Dedifferentiated amniotic fluid mesenchymal stem cell (primary cell): ENCODE results near the gene CREB1.

ENCODE experiments used
- DNase-seq: peaks from one replicate; pipeline ENCODE4 v3.0.0-alpha.2; 2016; ENCODE audit errors: extremely low spot score

The CREB1 gene

DNA sequence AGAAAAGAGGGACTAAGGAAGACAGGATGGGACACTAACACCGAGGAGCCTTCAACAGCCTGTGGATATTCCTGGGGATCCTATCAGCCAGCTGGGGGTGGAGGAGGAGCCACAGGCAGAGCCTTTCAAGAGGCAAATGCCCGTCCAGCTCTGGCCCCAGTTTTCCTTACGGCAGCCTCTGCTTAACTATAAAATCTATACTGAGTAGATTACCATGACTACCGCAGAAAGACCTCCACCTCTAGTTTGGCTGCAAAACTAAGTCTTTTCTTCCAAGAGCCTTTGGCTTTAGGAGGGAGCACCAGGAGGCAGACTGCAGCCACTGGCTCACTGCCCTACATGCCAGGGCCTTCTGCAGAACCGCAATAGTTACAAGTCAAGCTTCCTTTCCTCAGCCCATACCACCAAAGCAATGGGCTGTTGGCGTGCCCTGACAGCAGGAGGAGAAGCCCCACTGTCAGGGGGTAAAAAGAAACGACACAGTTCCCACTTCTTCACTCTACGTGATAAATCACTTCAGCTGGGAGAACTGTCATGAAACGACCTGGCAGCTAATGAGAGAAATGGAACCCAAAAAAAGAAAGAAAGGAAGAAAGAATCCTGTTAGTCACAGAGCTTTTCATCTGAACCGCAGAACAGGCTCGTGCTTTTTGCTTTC, 25.1 kb upstream of the CREB1 start:
- peak; percentile 74 for DNase-seq

DNA sequence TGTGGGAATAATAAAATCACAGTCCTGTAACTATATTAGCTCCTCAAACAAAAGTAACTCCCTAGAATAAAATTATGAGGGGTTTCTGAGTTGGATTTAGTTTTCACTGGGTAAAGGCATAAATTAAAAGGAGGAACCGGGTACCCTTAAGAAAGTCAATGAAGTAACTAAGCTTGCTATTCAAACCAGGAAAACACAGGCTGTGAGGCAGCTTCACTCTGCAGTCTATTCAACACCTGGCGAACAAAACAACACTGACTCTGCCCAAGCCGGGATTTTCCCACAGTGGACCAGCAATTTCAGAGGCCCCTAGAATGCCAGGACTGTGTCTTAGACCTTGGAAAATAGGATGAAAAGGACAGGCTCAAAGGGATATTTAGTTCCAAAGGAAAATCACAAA, 24.6 kb upstream of the CREB1 start:
- no peak for DNase-seq

DNA sequence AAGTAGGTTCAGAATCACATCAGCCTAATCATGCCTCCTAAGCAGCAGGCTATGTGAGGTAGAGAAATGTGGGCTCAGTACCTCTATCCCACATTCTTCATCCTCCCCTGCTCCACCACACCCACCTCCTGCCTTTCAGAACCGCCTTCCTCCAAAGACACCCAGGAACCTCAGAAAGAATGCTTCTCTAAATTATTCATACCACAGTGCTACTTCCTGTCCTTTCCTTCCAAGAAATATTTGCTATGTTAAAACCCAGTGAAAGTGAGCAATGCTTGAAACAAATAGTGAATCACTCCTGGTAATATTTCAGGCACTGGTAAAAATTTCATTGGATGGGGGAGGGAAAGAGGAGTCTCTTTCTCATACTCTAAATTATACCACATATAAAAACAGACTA, 24.0 kb upstream of the CREB1 start:
- DNase-seq, result peak; percentile 65

DNA sequence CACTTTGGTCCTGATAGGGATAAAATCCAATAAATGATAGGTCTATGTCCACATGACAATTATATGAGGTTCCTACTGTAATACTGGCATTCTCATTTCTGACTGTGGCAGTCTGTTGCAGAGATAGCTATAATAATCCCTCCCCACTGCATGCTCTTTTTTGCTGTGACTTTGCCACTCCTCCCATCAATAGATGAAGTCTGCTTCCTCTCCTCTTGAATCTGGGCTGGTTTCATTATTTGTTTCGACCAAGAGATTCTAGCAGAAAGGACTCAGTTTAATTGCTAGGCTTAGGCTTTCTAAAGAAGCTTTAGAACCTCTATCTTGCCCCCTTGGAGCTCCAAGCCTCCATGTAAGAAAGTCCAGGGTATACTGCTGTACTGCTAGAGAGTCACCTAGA, 23.3 kb upstream of the CREB1 start:
- DNase-seq, result no peak

DNA sequence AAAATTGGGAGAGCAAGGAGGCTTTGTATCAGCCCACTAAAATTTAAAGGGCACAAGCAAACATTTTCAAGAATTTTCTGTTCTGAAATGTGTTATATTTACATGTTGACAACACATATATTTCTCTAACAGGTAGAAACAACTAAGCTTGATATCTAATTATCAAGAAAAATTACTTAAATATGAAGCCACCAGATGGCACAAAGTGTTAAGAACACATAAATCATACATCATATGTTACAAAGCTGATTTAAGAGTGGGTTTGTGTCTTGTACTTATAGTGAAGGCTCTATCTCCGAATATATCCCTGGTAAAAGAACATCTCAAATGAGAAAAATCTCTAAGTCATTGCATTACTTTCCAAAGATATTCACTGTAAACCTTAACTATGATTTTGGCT, 19.6 kb upstream of the CREB1 start:
- no peak for DNase-seq

DNA sequence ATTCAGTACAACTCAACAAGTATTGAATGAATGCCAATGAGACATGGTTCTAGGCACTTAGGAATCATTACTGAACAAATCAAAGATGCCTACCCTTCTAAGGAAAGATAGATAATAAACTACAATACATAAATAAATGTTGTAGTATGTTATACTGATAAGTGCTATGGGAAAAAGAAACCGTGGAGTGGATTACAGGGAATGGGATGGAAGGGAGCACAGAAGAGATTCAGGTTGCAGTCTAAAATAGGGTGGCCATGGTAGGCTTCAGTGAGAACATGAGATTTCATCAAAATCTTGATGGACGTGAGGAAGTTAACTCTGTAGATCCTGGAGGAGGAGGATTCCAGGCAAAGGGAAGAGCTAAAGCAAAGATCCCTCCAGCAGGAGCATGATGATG, 17.9 kb upstream of the CREB1 start:
- DNase-seq, result no peak

DNA sequence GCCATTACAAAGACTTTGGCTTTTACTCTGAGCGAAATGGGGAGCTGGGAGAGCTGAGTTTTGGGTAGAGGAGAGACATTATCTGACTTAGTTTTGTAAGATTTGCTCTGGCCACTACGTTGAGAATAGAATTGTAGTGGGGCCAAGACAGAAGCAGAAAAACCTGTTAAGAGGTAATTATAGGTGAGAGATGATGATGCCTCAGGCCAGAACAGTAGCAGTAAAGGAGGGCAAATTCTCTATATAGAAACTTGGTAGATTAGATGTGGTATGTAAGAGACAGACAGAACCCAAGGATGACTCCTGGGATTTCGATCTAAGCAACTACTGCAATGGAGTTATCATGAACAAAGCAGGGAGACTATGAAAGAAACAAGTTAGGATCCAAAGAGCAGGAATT, 17.4 kb upstream of the CREB1 start:
- DNase-seq, result no peak

DNA sequence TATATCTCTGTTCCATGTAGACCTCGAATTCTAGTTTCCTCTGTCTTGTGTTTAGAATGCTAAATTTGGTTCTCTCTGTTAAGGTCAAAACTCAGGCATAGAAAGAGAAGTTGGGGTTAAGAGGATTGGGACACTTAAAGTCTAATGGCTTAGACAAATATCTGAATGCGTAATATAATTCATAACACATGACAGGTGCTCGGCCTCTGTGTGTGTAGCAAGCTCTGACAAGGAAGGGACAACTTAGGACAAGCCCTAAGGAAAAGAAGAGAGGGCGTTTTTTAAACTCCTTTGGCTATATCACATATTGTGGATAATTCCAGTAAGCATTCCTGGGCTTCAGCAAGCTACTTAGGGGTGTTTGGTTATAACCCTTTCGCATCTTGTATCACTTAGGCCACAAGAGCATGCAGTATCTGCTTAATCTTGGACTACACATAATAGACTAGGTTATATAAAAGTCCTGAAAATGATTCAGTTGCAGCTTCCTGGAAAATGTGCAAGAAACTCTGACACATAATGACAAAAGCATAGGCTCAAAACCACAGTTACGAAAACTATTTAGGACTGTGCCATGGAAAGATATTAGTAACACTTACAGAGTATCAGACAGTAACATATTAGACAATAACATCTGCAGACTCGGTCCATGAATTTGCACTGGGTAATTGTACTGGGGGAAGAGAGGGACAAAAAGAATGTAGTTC, 16.1 kb upstream of the CREB1 start:
- peak; percentile 87 for DNase-seq

DNA sequence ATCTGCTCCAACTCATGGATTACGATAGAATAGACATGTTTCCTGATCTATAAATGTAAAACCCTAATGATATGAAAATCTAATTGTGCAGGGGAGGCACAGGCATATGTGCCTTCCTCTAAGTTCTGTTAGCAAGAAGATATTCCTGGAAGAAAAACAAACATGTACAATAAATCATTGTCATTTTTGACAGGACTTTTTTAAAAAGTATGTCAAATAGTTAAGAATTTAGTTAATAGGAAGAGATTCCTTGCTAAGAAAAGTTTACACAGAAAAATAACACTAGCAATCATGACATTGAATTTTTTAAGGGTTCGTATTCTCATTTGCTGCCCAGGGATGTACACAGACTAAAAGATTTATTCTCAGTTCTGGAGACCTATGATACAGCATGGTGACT, 15.3 kb upstream of the CREB1 start:
- no peak for DNase-seq

DNA sequence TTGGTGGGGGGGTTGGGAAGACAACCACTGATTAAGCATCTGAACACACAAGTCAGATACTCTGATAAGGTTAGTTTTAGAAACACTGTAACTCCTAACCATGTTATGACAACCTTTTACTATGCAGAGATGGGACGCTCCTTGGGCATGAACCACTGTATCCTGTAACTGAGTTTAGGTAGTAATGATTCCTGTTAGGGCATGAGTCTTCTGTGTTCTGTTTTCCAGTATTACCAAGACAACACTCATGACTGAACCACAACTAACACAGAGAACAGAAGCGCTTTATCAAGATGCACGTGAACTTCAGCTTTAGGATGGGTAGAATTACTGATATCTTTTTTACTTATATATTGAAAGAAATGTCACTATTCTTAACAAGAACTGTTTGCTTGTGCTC, 14.1 kb upstream of the CREB1 start:
- DNase-seq, result no peak

DNA sequence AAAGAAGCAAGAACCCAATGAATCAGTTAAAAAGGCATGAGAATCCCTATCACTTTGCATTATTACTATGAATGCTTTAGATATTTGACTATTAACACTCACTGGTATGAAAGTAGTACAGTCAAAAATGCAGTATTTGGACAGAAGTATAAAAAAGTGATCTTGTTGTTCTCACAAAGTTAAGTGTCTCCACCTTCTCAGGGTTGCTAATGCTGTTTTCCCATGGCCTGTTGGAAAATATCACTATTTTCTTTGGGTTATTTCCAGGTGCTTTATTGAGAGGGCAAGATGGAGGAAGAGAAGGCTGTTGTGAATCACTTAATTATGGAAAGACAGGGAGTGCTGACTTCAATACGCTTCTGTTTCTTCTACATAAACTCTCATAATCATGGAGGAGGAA, 13.6 kb upstream of the CREB1 start:
- DNase-seq, result no peak

DNA sequence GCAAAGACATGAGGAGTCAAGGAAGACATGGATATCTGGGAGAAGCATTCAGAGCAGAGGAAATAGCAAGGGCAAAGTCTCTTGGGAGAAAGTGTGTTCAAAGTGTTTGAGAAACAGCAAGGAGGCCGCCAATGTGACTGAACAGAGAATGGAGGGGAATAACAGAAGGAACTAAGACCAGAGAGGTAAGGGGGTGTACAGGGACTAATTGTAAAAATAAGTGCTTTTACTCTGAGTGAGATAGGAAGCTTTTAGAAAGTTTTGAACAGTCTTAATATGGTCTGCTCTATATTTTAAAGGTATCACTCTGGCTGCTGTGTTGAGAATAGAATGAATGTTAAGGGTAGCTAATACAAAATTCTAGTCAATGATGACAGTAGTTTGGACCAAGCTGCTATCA, 6.8 kb upstream of the CREB1 start:
- DNase-seq, result no peak

DNA sequence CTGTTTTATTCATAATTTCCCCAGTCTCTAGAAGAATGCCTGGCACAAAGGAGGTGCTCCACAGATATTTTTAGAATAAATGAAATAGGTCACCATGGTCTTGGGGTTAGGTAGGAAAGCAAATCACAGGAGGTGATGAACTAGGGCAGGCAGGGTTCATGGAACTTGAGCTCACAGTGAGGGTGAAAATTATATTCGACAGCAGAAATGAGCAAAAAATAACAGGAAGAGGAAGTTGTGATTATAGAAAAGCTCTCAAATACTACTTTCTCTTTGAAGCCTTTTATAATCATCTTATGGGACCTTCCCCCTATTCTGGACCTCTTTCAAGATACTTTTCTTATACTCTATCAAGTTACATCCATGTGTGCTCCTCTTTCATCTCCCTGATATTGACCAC, 4.5 kb upstream of the CREB1 start:
- DNase-seq, result no peak

DNA sequence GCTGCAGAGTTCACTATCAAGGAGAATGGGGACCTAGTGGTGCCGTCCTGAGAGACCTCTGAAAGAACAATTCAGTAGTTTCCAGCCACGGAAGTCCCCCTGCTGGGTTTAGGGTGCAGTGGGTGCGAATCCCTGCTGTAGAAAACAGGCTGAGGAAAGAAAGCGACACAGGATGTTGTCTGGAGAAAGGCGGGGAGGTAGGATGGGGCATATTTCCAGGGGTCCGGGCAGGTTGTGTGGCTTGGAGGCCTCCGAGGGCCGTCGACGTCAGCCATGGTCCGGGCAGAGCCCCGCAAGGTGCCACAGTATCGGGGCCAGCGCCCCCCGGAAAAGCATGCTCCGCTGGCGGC, 807 bp upstream of the CREB1 start:
- no peak for DNase-seq

DNA sequence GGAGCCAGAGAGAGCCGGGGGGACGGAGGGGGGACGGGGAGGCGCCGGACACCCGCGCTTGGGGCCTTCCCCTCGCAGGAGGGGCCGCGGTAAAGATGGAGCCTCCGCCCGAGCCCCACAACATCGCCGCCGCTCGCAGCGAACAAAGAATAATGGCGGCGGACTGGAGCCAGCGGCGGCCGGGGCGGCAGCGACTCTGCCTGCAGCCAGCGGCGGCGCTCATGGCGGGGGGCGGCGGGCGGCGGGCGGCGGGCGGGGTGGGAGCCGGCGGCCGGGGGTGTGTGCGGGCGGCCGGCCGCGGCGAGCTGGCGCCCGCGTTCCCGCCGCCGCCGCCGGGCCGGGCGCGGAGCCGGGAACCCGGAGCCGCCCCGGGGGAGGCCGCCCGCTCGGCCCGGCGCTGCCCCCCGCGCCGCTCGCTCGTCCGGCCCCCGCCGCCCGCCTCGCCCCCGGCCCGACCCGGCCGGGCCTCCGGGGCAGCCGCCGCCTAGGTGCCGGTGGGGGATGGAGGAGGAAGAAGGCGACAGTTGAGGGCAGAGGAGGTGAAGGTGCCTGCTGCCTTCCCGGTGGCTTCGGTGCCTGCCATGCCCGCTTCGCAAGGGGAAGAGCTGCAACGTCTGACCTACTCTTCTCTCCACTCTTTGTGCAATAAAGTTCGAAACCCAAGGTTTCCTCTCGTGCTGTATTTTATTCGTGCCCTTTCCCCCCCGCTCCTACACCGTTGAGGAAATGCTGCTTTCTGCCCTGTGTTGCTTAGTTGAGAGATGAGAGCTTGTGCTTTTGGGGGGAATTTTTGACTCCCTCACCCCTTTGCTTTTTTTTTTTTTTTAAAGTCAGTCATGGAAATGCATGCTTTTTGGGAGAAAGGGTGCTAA, 634 bp downstream of the CREB1 start:
- no peak for DNase-seq

DNA sequence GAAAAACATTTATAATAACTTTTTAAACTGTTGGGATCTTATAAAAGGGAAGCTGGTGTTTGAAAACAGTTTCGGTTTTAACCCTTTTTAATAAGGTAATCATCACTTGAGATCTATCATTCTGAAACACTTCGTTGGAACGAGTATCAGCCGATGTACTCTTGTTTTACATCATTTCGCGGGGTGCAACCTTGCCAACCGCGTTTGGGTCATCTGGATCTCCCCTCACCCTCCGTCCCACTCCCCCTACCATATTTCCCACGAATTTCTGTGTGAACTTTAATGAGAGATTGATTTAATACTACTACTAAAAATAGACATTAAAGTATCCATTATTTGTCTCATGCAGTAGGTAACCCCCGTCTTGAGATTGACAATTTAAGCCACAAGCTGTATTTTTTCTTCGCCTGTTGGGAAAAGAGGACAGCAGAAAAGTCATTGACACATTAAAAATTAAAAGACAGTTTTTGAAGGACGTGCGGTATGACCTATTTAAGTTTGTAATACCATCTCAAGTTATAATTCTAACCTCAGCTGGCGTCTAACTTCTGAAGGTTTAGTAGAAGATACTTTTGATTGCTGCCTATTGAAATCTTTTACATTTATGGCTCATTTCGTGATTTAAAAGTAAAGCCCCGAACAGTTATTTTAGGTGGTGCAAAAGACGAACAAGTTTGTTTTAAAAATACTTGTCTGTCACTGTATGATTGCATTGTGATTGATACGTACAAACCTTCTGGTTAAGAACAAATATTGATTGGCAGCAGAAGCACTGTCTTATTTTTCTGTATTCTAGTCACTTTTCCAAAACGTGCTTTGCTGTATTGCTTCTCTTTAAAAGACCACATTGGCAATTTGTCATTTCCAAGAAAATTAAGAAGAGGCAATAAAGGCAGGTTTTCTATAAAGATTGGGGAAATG, 1.5 kb downstream of the CREB1 start:
- DNase-seq, result no peak

DNA sequence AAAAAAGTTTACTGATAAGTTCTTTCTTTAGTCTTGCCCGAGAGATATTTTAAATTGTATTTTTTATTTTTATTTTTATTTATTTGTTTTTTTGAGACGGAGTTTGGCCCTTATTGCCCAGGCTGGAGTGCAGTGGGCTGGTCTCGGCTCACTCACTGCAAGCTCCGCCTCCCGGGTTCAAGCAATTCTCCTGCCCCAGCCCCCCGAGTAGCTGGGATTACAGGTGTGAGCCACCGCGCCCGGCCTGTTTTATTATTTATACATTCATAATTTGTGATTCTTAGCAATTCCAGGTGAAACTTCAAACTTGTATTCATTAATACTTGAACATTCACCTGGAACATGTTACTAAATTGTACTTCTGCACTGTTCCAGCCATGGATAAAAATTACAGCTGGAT, 2.9 kb downstream of the CREB1 start:
- no peak for DNase-seq

DNA sequence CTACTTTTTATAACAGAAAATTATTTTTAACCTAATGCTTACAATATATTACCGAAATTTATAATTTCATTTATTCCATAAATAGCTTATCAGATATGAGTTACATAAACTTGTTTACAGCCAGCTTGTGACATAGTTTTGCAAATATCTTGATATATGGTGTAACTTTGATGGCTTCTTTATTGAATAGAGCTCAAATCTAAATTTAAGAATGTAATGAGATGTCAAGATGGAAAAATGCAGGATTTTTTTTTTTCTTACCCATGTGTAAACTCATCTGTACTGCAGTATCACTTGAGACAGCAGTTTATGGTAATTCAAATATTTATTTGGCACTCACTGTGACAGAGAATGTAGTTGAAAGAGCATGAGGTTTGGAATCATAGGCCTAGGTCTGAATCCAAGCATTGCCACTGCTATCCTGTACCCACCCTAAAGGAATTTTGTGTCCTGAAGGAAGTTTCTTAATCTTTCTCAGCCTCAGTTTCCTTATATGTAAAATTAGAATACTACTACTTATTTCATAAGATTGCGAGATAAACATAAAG, 3.8 kb downstream of the CREB1 start:
- no peak for DNase-seq

DNA sequence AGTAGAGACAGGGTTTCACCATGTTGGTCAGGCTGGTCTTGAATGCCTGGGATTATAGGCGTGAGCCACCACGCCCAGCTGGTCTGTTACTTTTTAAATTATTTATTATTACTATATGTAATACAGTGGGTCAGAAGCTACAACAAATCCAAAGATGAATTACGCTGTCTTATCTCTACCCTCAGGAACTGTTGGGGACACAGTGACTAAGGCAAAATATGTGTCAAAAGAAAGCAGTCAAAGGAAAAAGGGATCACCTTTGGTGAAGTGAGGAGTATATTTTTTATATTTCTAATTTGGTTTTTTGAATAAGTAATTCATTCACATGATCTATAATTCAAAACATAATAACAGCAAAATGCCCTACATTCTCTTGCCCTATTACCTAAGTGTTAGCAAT, 4.7 kb downstream of the CREB1 start:
- no peak for DNase-seq

DNA sequence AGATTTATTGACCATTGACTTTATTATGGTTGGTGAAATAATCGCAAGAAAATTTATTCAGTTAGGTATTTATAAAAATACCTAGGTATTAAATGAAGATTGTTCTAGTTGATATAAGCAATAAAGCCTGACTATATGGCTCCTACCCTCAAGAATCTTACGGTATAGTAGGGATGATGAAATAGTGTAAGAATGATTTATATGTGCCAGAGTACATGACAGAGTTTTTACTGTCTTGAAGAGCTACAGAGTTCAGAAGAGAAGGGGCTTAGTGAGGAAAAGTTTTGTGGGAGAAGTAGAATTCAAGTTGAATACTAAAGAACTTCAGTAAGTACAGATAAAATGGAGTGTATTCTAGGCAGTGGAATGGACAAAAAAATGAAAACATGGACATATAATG, 9.7 kb downstream of the CREB1 start:
- DNase-seq, result no peak

DNA sequence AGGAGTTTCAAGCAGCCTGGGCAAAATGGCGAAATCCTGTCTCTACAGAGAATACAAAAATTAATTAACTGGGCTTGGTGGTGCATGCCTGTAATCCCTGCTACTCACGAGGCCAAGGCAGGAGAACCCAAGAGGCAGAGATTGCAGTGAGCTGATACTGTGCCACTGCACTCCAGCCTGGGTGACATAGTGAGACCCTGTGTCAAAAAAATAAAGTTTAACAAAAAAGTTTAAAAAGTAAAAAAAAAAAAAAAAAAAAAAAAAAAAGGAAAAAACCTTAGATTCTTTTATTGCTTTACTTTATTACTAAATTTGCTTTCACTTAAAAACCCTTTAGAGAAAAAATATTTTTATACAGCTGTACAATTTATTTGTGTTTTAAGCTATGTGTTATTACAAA, 10.7 kb downstream of the CREB1 start:
- no peak for DNase-seq

DNA sequence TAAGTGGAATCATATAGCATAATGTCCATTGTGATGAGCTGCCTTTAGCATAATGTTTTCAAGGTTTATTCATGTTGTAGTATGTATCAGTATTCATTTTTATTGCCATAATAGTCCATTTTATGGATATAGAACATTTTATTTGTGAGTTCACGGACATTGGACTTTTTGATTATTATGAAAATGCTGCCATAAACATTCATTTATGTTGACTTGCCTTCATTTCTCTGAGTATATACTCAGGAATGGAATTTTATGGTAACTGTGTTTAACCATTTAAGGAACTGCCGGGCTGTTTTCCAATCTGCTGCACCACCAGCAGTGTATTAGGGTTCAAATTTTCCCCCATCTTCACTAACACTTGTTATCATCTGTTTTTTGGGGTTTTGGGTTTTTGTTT, 12.2 kb downstream of the CREB1 start:
- DNase-seq, result no peak
